Activated CD8-positive, alpha-beta T cell treated with anti-CD3 and anti-CD28 coated beads for 36 hours (primary cell): Measurements from ENCODE around the gene TMEM63A. TPM values are rescaled to one million over a fixed set of nuclear protein-coding genes. Genes with fewer than 3 reads are reported as not detected.
"Not testable (repeated sequence)": the region's sequence is repeated elsewhere in the genome, so short reads cannot be mapped to it uniquely, and the experiment has no call there.

Experiments used
- ATAC-seq: fragments of 200-7000 bp; cut with Tn5 transposase; one replicate; pipeline ENCODE4 v1.10.0; 2021; ENCODE audit warnings: mild to moderate bottlenecking, moderate library complexity
- CTCF ChIA-PET: fragments of 350-600 bp; sonication (Branson Sonifier 250); formaldehyde crosslinking; loops from one replicate; lab custom pipeline; 2021; ENCODE audit warnings: antibody characterized with exemption; lab: Charles Lee
- POLR2A ChIA-PET: fragments of 350-600 bp; sonication (Branson Sonifier 250); formaldehyde crosslinking; loops from one replicate; lab custom pipeline; 2021; ENCODE audit warnings: antibody characterized with exemption; lab: Charles Lee
- DNase-seq: peaks from one replicate; pipeline ENCODE4 v3.0.0-alpha.2; 2020
- H3K27ac Mint-ChIP-seq: one replicate; pipeline ENCODE4 v1.8.0; 2021; ENCODE audit warnings: mild to moderate bottlenecking, mixed read lengths
- H3K27me3 Mint-ChIP-seq: one replicate; pipeline ENCODE4 v1.8.0; 2021; ENCODE audit warnings: mixed read lengths
- H3K36me3 Mint-ChIP-seq: one replicate; pipeline ENCODE4 v1.8.0; 2021; ENCODE audit warnings: low read depth, mixed read lengths
- H3K4me1 Mint-ChIP-seq: one replicate; pipeline ENCODE4 v1.8.0; 2021; ENCODE audit warnings: low read depth, mixed read lengths
- H3K4me3 Mint-ChIP-seq: one replicate; pipeline ENCODE4 v1.8.0; 2021; ENCODE audit warnings: mild to moderate bottlenecking, moderate library complexity, mixed read lengths
- H3K9me3 Mint-ChIP-seq: one replicate; pipeline ENCODE4 v1.8.0; 2021; ENCODE audit warnings: mixed read lengths
- intact Hi-C: fragments of 100-400 bp; cut with micrococcal nuclease; formaldehyde crosslinking; loops from one replicate; pipeline ENCODE4 v1.10.0; 2022
- total RNA-seq, 2 experiments: library from RNA; stranded (reverse); gene quantifications; one replicate each; pipeline ENCODE4 v1.2.3, GENCODE V29; 2021
- TF ChIP-seq, protein P1 (sequence below): fragments of 200-600 bp; IDR thresholded peaks from one replicate; pipeline ENCODE4 v1.8.0; 2022; ENCODE audit warnings: antibody characterized with exemption, mild to moderate bottlenecking

TMEM63A gene
- total RNA-seq, 2 experiments from 2014 or later: 51.4 to 54.6 TPM

DNA sequence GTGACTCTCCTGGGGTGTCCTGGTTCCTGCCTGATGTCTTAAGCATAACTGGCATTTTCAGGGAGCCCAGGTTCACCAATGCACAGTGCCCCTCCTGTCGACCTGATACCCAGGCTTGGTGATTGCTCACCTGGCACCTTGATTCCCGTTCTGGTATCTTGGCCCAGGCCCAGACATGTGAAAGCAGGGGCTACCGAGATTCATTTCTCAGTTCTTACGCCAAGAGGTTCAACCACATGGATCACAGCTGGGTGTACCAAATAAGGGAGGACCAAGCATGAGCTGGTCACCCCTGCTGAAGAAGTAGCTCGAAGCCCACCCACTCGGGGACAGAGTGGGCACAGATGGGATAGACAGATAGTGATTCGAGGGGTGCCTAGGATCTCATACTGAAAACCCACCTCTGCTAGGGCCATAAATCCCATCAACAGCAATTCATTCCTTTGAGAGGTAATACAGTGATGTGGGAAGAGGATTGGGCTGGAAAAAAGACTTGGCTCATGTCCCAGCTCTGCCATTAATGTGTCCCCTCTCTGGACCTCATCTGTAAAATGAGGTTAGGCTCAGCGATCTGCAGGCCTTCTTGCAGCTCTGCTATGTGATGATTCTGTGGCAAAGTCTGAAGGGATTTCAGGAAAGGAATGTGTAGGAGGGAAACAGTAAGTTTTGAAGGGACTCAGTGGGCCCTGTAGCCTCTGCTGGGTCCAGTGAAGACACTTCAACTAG lies 69.5 kb downstream of the TMEM63A start:
- intact Hi-C loops: no loop called here
- CTCF ChIA-PET: interaction anchor here (1.0 to 1.1 kb wide), 2 partner anchors 35 to 338 kb away, joined by 3 to 5 read pairs; partner anchors contain the start of gene SRP9
- DNase-seq (no peak), ATAC-seq (no peak)
- Mint-ChIP-seq H3K27me3 (no peaks in the 10 kb centered on the region), H3K4me3 (no peak overlapping the region), H3K9me3 (no peaks in the 10 kb centered on the region), H3K36me3 (no peaks in the 10 kb centered on the region), H3K27ac (no peak overlapping the region), H3K4me1 (peaks cover 13% of the 10 kb centered on the region)
- POLR2A ChIA-PET: interaction anchor here (0.7 to 0.9 kb wide), 2 partner anchors 35 to 99 kb away, joined by 3 read pairs; partner anchors contain the start of gene SRP9
- TF ChIP-seq, protein P1, sequence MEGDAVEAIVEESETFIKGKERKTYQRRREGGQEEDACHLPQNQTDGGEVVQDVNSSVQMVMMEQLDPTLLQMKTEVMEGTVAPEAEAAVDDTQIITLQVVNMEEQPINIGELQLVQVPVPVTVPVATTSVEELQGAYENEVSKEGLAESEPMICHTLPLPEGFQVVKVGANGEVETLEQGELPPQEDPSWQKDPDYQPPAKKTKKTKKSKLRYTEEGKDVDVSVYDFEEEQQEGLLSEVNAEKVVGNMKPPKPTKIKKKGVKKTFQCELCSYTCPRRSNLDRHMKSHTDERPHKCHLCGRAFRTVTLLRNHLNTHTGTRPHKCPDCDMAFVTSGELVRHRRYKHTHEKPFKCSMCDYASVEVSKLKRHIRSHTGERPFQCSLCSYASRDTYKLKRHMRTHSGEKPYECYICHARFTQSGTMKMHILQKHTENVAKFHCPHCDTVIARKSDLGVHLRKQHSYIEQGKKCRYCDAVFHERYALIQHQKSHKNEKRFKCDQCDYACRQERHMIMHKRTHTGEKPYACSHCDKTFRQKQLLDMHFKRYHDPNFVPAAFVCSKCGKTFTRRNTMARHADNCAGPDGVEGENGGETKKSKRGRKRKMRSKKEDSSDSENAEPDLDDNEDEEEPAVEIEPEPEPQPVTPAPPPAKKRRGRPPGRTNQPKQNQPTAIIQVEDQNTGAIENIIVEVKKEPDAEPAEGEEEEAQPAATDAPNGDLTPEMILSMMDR: no peak

DNA sequence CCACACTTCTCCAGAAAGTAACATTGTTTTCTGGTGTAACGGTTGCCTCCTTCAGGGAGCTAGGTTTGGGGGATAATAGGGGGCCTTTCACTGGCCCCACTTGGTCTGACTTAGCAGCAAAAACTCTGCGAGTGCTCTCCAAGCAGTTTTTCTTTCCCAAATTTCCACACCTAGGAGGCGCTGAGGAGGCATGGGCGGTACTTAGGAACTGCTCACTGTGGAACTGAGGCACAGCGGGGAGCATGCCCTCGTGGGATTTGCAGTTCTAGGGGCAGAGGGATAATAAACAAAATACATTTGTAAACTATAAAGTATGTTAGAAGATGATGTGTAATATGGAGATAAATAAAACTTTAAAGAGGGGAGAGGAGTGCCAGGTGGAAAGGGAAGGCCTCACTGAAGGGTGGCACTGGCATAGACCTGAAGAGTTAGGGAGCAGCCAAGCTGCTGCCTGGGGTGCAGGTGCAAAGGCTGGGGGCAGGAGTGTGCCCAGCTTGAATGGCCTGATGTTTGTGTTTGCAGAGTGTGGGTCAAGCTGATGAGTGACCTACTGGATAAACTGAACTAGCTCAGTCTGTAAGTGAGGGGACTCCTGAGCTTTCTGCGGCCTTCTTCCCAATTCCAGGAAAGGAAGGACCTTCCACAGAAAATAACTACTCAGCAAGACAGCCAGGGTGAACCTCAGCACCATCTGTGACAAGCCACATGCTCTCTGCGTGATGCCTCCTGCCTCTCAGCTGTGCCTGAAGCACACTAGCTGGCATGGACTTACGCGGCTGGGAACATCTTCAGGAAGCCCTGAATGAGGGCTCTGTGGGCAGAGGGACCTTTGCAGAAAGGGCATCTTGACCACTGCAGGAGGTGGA lies 70.3 kb downstream of the TMEM63A start:
- TF ChIP-seq, protein P1: no peak
- no peaks in the 10 kb centered on the region for H3K27me3 Mint-ChIP-seq
- ChIA-PET POLR2A (interaction anchor here (0.9 kb wide), 1 partner anchor 99 kb away, joined by 3 read pairs; no protein-coding TSS in a partner anchor), CTCF (interaction anchor here (1.0 to 1.5 kb wide), 4 partner anchors 34 to 344 kb away, joined by 3 to 4 read pairs (median 3); partner anchors contain the start of gene SRP9)
- peaks cover 12% of the 10 kb centered on the region for H3K4me1 Mint-ChIP-seq
- intact Hi-C loops: no loop called here
- no peak overlapping the region for H3K27ac Mint-ChIP-seq
- H3K36me3 Mint-ChIP-seq: no peaks in the 10 kb centered on the region
- no peak overlapping the region for H3K4me3 Mint-ChIP-seq
- ATAC-seq (no peak), DNase-seq (no peak)
- no peaks in the 10 kb centered on the region for H3K9me3 Mint-ChIP-seq

DNA sequence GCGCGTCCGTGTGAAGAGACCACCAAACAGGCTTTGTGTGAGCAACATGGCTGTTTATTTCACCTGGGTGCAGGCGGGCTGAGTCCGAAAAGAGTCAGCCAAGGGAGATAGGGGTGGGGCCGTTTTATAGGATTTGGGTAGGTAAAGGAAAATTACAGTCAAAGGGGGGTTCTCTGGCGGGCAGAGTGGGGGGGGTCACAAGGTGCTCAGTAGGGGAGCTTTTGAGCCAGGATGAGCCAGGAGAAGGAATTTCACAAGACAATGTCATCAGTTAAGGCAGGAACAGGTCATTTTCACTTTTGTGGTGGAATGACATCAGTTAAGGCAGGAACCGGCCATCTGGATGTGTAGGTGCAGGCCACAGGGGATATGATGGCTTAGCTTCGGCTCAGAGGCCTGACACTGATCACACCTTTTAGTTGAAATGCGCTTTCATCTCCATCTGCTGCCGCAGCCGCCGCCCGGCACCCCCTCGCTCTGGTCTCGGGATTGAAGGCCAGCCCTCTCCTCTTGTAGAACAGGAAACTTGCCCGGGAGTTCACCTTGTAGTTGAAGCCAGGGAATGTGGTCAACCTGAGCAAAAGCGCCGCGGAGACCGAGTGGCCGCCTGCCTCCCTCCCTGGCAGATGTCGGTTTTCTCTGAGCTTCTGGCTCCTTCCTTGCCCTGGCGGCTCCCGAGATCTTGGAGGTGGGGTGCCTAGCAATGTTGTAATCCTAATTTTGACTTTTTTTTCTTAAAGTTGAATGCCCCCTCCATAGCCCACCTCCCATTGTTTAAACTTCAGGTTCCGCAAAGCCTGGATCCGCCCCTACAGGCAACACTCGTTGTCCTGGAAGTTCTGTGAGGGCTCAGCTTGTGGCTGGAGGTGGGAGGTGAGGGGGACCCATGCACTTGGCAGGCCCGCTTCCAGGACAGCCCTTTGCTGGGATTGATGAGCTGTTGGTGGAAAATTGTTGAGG lies 71.3 kb downstream of the TMEM63A start:
- ATAC-seq, H3K9me3 Mint-ChIP-seq, DNase-seq, H3K27ac Mint-ChIP-seq, H3K27me3 Mint-ChIP-seq, H3K36me3 Mint-ChIP-seq, intact Hi-C loops: not testable (repeated sequence)
- CTCF ChIA-PET: interaction anchor here (1.1 to 1.5 kb wide), 4 partner anchors 33 to 343 kb away, joined by 3 to 5 read pairs (median 4); partner anchors contain the start of genes SRP9 and TMEM63A
- POLR2A ChIA-PET: interaction anchor here (1.0 kb wide), 1 partner anchor 41 kb away, joined by 3 read pairs; no protein-coding TSS in a partner anchor
- Mint-ChIP-seq H3K4me3 (peak overlapping the region; percentile 62), H3K4me1 (peaks cover 12% of the 10 kb centered on the region)

DNA sequence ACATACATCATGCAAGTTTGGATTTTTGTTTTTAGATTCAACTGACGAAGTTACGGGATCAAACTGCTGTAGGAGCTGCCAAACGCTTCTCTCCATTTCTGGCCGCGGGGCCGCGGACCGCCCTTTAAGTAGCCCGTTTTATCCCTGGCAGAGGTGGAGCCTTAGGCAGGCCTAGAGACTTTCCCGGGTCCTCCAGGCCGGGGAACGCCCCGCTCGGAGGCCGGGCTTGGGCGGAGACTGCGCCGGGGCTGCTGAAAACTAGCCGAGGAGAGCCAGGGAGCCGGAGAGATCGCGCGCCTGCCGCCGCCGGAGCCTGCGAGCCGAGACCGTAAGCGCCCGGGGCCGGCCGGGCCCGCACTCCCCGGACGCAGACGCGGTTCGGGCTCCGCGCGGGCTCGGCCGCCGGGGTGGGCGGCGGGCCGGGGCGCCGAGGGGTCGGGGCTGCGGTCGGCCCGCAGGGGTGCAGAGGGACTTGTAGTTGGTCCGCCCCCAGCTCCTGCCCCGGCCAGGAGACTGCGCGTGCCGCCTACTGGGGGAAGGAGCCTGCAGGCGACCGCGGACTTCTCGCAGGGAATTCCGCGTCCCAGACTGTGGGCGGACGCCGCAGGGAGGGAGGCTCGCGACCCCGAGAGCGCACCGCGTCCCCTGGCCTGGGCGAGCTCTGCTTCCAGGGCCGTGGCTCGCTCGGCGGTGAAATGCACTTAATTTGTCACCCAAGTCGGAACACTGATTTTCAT lies 72.2 kb downstream of the TMEM63A start, which contains the start of gene EPHX1:
TSS of gene EPHX1 (plus strand) at position 283 of the 737 bp plus-strand sequence. CDS start 18,606 bp downstream, outside the sequence.
- Mint-ChIP-seq H3K27me3 (no peaks in the 10 kb centered on the region), H3K9me3 (no peaks in the 10 kb centered on the region), H3K27ac (no peak within 1 kb of the TSS), H3K36me3 (no peaks in the 10 kb centered on the region), H3K4me3 (peak within 1 kb of the TSS; percentile 71), H3K4me1 (peaks cover 12% of the 10 kb centered on the region)
- TF ChIP-seq, protein P1: no peak
- ChIA-PET CTCF (interaction anchor here (0.6 to 1.2 kb wide), 4 partner anchors 8 to 165 kb away, joined by 3 to 5 read pairs (median 4); partner anchors contain the start of gene TMEM63A), POLR2A (interaction anchor here (0.8 to 1.0 kb wide), 3 partner anchors 16 to 72 kb away, joined by 3 read pairs; partner anchors contain the start of gene TMEM63A)
- peak; percentile 76 for DNase-seq
- peak; percentile 95 for ATAC-seq
- intact Hi-C loops: no loop called here
